IPS-18c (cell line): Measurements from ENCODE around the gene LSS.
"Not testable (repeated sequence)": the region's sequence is repeated elsewhere in the genome, so short reads cannot be mapped to it uniquely, and the experiment has no call there.

Source experiments
- H3K4me3 ChIP-seq: 2 replicates; pipeline ENCODE4 v1.7.0; 2013; ENCODE audit warnings: low read depth, mild to moderate bottlenecking, low read length, moderate library complexity; ENCODE audit not compliant: insufficient read depth
- H3K9me3 ChIP-seq: one replicate; pipeline ENCODE4 v1.6.1; 2013; ENCODE audit warnings: mild to moderate bottlenecking, low read length, moderate library complexity; ENCODE audit not compliant: control insufficient read depth, insufficient read depth

Gene LSS

DNA sequence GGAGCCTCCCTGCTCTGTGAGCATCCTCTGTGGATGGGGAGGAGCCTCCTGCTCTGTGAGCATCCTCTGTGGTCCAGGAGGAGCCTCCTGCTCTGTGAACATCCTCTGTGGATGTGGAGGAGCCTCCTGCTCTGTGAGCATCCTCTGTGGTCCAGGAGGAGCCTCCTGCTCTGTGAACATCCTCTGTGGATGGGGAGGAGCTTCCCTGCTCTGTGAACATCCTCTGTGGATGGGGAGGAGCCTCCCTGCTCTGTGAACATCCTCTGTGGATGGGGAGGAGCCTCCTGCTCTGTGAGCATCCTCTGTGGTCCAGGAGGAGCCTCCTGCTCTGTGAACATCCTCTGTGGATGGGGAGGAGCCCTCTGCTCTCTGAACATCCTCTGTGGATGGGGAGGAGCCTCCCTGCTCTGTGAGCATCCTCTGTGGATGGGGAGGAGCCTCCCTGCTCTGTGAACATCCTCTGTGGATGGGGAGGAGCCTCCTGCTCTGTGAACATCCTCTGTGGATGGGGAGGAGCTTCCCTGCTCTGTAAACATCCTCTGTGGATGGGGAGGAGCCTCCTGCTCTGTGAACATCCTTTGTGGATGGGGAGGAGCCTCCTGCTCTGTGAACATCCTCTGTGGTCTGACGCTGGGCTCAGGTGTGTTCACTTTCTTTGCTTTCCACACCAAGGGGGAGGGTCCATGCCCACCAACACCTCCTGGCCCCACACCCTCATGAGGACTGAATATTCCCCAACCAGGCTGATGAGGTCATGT is 58.0 kb downstream of the LSS start:
- H3K9me3 ChIP-seq, H3K4me3 ChIP-seq: not testable (repeated sequence)

GRCh38 chr21:46168659-46169386 is 59.8 kb downstream of the LSS start:
- H3K9me3 ChIP-seq: no peaks in the 10 kb centered on the region
- H3K4me3 ChIP-seq: no peak overlapping the region

DNA sequence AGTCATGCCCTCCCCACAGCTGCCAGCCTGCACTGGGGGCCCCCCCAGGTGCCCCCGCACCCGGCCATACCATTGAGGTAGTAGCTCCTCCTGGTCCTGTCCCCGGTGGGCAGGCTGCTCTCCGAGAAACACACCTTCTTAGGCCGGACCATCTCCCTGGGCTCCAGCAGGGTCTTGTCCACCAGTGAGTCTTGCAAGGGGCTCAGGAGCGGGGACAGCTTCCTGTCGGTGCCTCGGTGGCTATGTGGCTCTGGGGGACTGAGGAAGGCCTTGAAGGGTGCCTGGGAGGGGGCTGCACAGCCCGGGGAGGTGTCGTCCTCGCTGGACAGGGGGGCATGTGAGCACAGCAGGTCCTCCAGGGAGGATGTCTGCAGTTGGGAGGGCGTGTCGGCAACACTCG is 60.3 kb downstream of the LSS start:
- H3K4me3 ChIP-seq: no peak overlapping the region
- no peaks in the 10 kb centered on the region for H3K9me3 ChIP-seq

- no peak overlapping the region for H3K4me3 ChIP-seq
- peaks cover 7% of the 10 kb centered on the region for H3K9me3 ChIP-seq
Observed at GRCh38 chr21:46165098-46165497, 63.5 kb downstream of the LSS start.

DNA sequence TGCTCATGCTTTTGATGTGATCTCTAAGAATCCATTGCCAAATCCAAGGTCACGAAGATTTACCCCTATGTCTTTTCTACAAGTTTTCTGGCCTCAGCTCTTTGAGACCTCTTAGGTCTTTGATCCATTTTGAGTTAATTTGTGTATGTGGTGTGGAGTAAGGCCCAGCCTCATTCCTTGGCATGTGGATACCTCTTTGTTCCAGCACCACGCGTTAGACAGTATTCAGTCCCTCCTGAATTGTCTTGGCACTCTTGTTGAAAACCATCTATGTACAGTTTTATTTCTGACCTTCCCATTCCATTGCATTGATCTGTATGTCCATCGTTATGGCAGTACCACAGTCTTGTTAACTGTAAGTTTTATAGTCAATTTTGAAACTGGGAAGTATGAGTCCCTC is 65.2 kb downstream of the LSS start:
- Histone ChIP-seq H3K9me3 (peaks cover 7% of the 10 kb centered on the region), H3K4me3 (no peak overlapping the region)

DNA sequence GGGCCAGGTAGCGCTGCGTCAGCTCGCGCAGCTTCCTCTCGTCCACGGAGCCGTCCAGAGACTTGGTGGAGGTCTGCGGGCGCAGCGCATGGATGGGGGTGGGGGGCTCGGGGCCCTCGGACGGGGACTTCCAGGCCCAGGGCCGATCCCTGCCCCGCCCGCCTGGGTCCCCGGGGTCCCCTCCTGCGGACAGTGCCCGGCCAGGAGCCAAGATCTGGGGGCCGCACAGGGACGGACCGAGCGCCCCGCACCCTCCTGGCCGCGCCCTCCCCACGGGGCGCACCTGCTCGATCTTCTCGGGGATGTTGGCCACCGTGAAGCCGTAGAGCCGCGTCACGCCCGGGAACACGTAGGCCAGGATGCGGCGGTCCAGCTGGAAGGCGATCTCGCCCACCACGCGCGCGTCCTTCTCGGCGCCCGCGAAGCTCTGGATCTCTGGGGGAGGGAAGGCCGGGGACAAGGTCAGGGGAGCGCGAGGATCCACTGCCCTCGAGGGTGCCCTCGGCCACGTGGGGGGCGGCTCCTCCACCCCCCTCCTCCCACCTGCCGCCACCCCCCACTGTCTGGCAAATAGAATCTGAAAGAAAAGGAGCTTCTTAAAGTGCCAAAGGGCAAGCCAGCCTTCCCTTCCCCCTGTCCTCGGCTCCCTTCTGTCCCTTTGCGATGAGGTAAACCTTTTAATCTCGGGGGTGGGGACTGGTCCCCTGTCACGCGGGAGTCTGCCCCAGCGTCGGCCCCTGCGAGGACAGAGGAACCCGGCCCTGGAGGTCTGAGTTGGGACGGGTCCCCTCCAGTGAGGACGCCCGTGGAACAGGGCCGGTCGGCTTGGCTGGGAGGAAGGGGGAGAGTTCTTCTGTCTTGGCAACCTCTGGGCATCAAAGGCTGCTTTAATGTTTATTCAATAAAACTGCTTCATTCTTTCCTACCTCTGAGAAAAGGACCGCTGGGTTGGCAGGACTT is 66.7 kb downstream of the LSS start:
- Histone ChIP-seq H3K9me3 (peaks cover 7% of the 10 kb centered on the region), H3K4me3 (no peak overlapping the region)

DNA sequence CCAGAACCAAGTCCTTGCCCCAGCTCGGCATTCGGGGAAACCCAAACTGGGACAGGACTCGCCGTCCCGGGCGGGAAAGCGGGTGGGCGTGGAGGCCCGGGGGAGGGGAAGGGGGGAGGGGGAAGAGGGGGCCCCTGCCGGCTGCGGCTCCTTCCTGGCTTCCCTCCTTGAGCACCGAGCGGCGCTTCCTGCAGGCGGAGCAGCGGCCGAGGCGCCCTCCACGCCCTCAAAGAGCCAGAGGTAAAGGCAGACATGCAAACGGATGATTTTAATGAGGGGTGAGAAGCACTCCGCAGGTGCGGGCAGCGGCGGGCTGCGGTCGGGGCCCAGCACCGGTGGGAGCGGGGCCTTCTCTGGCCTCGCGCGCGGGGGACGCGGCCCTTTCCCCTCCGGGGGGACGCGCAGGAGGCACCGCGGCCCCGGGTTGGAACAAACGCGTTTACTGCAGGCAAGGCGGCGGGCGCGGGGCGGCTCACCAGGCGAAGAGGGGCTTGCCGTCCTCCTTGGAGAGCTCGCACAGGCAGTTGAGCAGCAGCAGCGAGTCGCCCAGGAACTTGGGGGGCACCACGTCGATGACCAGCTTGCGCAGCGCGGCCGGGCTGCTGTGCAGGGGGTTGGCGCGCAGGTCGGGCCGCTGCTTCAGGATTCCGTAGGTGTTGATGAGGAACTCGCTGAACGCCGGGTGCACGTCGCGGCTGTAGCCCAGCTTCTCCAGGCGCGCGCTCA is 67.5 kb downstream of the LSS start:
- peaks cover 7% of the 10 kb centered on the region for H3K9me3 ChIP-seq
- no peak overlapping the region; the same call in 1 of the 2 replicates for H3K4me3 ChIP-seq

DNA sequence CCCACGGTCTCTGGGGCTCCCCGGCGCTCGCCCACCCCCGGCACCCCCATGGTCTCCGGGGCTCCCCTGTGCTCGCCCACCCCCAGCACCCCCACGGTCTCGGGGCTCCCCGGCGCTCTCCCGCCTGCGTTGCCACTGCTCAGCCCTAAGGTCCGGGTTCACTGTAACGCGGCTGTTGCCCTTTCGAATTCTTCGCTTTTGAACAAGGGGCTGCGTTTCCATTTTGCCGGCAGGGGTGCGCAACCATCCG is 68.0 kb downstream of the LSS start:
- Histone ChIP-seq H3K4me3 (no peak overlapping the region), H3K9me3 (peaks cover 7% of the 10 kb centered on the region)

- peaks cover 7% of the 10 kb centered on the region for H3K9me3 ChIP-seq
- no peak overlapping the region for H3K4me3 ChIP-seq
Observed at GRCh38 chr21:46159841-46160656, 68.5 kb downstream of the LSS start.

GRCh38 chr21:46159390-46159789 is 69.2 kb downstream of the LSS start:
- H3K4me3 ChIP-seq: no peak overlapping the region
- peaks cover 7% of the 10 kb centered on the region for H3K9me3 ChIP-seq

GRCh38 chr21:46158666-46159300 is 69.8 kb downstream of the LSS start:
- no peak overlapping the region for H3K4me3 ChIP-seq
- H3K9me3 ChIP-seq: peaks cover 7% of the 10 kb centered on the region

- H3K9me3 ChIP-seq: peaks cover 7% of the 10 kb centered on the region
- no peak overlapping the region for H3K4me3 ChIP-seq
Observed at GRCh38 chr21:46157987-46158451, 70.6 kb downstream of the LSS start.

GRCh38 chr21:46157396-46157986 is 71.1 kb downstream of the LSS start:
- H3K4me3 ChIP-seq: no peak overlapping the region
- H3K9me3 ChIP-seq: peaks cover 7% of the 10 kb centered on the region

DNA sequence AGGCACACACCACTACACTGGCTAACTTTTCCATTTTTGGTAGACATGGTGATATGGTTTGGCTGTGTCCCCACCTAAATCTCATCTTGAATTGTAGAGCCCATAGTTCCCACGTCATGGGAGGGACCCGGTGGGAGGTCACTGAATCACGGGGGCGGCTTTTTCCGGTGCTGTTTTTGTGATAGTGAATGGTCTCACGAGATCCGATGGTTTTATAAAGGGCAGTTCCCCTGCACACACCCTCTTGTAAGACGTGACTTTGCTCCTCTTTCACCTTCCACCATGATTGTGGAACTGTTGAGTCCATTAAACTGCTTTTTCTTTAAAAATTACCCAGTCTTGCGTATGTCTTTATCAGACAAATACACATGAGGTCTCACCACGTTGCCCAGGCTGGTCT is 71.9 kb downstream of the LSS start:
- peaks cover 7% of the 10 kb centered on the region for H3K9me3 ChIP-seq
- no peak overlapping the region for H3K4me3 ChIP-seq

DNA sequence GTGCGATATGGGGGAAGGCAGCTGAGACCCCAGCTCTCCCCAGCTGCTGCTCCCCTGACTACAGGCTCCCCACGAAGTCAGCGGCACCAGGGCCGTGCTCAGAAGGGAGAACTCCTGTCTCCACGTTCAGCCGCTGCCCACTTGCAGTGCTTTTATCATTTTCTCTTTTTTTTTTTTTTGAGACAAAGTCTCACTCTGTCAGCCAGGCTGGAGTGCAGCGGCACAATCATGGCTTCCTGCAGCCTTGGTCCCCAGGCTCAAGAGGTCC is 72.3 kb downstream of the LSS start:
- Histone ChIP-seq H3K4me3 (no peak overlapping the region), H3K9me3 (peaks cover 3% of the 10 kb centered on the region)
